ENCODE measurements around the gene FOXR1.

DNA sequence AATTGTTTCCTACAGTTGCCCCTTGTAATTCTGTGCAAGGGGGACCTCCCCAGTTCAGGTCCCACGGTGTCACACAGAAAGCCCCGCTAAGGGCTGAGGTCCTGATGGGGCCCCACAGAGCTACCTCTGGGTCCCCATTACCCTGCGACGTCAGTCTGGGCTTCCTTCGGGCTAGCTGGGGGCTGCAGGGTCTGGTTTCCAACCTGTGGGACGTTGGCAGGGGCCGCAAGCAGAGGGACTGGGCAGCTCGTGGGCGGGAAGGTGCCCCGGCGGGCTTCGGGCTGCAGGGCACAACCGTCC, 58.4 kb downstream of the FOXR1 start:
- TF ChIP-seq, protein P1, sequence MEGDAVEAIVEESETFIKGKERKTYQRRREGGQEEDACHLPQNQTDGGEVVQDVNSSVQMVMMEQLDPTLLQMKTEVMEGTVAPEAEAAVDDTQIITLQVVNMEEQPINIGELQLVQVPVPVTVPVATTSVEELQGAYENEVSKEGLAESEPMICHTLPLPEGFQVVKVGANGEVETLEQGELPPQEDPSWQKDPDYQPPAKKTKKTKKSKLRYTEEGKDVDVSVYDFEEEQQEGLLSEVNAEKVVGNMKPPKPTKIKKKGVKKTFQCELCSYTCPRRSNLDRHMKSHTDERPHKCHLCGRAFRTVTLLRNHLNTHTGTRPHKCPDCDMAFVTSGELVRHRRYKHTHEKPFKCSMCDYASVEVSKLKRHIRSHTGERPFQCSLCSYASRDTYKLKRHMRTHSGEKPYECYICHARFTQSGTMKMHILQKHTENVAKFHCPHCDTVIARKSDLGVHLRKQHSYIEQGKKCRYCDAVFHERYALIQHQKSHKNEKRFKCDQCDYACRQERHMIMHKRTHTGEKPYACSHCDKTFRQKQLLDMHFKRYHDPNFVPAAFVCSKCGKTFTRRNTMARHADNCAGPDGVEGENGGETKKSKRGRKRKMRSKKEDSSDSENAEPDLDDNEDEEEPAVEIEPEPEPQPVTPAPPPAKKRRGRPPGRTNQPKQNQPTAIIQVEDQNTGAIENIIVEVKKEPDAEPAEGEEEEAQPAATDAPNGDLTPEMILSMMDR (IDR thresholded peaks at IDR 0.05) = no peak
- no peak for TF ChIP-seq POLR2A (IDR thresholded peaks at IDR 0.05)
- no peak for TF ChIP-seq POLR2AphosphoS5 (IDR thresholded peaks at IDR 0.05)

Data from stomach (tissue), 4 donors.